Motor neuron (in vitro differentiated cells): ENCODE measurements around the gene TSPO. TPM values are rescaled to one million over a fixed set of nuclear protein-coding genes. Genes with fewer than 3 reads are reported as not detected.

ENCODE experiments used
- ATAC-seq, 8 experiments: fragments of 200-7000 bp; cut with Tn5 transposase; replicated peaks in 6 of 8; 2 replicates each; pipeline ENCODE4 v1.8.0; 2021; ENCODE audit warnings: mild to moderate bottlenecking in 8 of 8, moderate library complexity in 8 of 8
- H3K27ac ChIP-seq, 2 donors: fragments of 250-450 bp; sonication (Bioruptor Pico); 2 replicates each; pipeline ENCODE4 v1.9.0; 2021; ENCODE audit warnings: antibody characterized with exemption in 2 of 2, mild to moderate bottlenecking in 2 of 2, moderate library complexity in 1 of 2
- H3K4me1 ChIP-seq, 2 donors: fragments of 250-450 bp; sonication (Bioruptor Pico); replicated peaks in 1 of 2; 2 replicates each; pipeline ENCODE4 v1.6.1; 2021; ENCODE audit warnings: antibody characterized with exemption in 2 of 2, mild to moderate bottlenecking in 2 of 2, moderate library complexity in 1 of 2
- H3K4me3 ChIP-seq, 5 donors: fragments of 250-450 bp; sonication (Bioruptor Pico); 2 replicates each; pipeline ENCODE4 v1.9.0; 2021; ENCODE audit warnings: antibody characterized with exemption in 5 of 5, mild to moderate bottlenecking in 5 of 5, moderate library complexity in 4 of 5
- WGBS, 10 experiments: fragments of 450-650 bp; shearing (Covaris generic); methylation state at CpG; one replicate each; pipeline ENCODE4 v1.0.0; 2022; 5-methylcytosine and 5-hydroxymethylcytosine counted together
- in situ Hi-C, 9 experiments: fragments of 400-800 bp; cut with MboI; loops; one replicate each; pipeline ENCODE4 v1.15.0; 2021; ENCODE audit warnings: low sequenced_read_pairs in 9 of 9, low pct_unique_long_range_greater_than_20kb in 2 of 9; ENCODE audit not compliant: unreplicated experiment in 9 of 9
- total RNA-seq, 8 experiments: library from RNA; unstranded; fragments of 300-600 nt; gene quantifications; 2 replicates each; pipeline versions ENCODE4 v1.2.3 to v1.2.4, GENCODE V29; 2022

The TSPO gene
- total RNA-seq, 8 experiments from 2014 or later, result 1.00 to 336 (median 25.8) TPM

DNA sequence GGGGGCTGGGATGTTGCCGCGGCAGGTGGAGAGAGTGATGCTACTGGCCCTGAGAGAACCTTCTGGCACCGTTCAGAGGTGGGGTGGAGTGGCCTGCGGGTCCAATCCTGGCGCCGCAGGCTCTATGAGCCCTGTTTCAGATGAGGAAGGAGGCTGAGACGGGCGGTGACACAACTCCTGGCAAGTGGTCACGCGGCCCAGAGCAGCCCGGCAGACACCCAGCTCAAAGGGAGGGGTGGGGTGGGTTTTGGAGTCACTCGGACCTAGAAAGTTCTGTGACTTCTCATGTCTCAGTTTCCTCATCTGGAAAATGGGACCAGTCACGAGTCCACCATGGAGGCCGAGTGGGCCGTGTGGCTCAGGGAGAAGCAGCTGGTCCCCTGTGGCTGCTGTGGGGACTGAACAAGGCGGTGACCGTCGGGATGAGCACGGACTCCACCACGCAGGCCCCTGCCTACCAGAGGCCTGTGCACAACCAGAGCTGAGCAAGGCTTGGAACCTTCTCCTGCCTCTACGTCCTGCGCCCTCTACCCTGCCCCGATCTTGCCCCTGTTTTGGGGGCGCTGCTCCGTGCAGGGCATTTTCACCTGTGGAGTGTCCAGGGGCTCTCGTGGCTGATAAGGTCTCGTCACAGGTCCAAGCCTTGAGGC, 3.7 kb downstream of the TSPO start:
- peak in 2 of 8 experiments; percentile 2 to 3 for ATAC-seq
- no peak overlapping the region for H3K27ac ChIP-seq
- in situ Hi-C loops, result no loop called here
- WGBS, 10 experiments, result 42 to 100% (median 92%) methylated on average over 2 to 6 of the region's 27 CpGs; no CpG with 5 or more reads in 6 of the 10 experiments
- H3K4me3 ChIP-seq, result no peak overlapping the region
- H3K4me1 ChIP-seq, result peaks cover 3 to 10% of the 10 kb centered on the region in 2 donors

DNA sequence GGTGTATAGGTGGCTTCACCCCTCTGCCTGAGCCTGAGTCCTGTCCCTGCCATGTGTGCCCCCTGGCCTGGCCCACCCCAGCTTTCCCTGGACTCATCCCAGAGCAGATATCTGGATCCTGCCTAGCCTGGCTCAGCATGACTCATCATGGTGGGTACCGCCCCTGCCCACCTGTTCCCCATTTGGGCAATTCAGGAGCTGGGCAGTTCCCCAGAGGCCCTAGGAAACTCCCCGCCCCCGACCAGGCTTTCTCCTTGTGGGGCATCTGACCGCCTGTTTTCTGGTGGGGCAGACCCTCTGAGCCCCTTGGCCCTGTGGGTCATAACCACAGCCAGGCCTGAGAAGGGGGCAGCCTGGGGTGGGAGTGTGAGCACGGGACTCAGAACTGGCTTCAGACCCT, 4.4 kb downstream of the TSPO start:
- no peak overlapping the region for H3K4me3 ChIP-seq
- H3K4me1 ChIP-seq, result peaks cover 3 to 10% of the 10 kb centered on the region in 2 donors
- no peak for ATAC-seq
- in situ Hi-C loops, result no loop called here
- no peak overlapping the region for H3K27ac ChIP-seq
- 100% methylated on average over 2 of the region's 5 CpGs; no CpG with 5 or more reads in 9 of the 10 experiments for WGBS, 10 experiments

DNA sequence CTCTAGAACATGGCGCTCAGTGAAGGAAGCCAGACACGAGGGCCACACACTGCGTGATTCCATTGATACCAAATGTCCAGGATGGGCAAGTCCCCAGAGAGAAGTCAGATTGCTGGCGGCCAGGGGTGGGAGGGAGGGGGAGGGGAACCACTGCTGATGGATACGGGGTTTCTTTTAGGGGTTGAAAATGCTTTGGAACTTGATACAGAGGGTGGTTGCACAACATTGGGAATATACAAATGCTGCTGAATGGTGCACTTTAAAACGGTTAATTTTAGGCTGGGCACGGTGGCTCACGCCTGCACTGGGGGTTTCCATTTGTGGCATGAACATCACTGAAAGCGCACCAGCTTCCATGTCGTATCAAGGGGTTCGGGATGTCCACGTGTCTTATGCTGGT, 5.1 kb downstream of the TSPO start:
- Histone ChIP-seq H3K27ac (no peak overlapping the region), H3K4me3 (no peak overlapping the region), H3K4me1 (peaks cover 3 to 10% of the 10 kb centered on the region in 2 donors)
- ATAC-seq, result no peak
- WGBS, 10 experiments, result 60 to 100% (median 80%) methylated on average over 1 to 4 of the region's 12 CpGs; no CpG with 5 or more reads in 5 of the 10 experiments
- in situ Hi-C loops, result no loop called here

DNA sequence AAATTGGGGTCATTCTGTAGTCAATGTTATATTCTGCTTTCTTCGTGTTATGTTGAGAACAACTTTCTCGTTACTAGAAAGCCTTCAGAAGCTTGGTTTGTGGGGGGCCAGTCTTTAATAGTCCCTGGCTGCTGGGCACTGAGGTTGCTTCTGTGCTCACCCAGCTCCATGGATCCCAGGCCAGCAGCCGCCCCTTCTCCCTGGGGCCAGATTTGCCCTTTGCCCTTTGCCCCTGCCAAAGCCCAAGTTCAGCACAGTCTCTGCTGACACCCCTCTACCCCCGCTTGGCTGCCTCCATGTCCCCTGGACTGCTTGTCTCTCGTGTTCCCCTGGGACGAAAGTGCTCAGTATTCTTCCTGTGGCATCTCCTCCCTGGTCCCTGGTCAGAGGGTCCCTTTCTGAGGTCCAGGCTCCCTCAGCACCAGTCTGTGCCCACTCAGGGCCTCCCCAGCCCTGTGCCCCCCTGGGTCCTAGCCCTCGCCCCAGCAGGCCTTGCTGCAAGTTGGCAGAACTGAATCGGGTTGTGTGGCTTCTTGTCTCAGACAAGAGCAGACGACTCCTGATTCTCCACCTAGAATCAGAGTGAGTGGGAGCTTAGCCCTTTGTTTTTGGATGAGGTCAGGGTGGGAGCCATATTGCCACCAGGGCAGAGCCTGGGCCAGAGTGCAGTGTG, 6.7 kb downstream of the TSPO start:
- WGBS, 10 experiments, result 57 to 71% (median 60%) methylated on average over 1 to 3 of the region's 9 CpGs; no CpG with 5 or more reads in 5 of the 10 experiments
- H3K4me1 ChIP-seq, result peaks cover 3% of the 10 kb centered on the region in 2 donors
- no peak overlapping the region for H3K27ac ChIP-seq
- in situ Hi-C loops, result no loop called here
- no peak overlapping the region for H3K4me3 ChIP-seq
- ATAC-seq, result no peak

DNA sequence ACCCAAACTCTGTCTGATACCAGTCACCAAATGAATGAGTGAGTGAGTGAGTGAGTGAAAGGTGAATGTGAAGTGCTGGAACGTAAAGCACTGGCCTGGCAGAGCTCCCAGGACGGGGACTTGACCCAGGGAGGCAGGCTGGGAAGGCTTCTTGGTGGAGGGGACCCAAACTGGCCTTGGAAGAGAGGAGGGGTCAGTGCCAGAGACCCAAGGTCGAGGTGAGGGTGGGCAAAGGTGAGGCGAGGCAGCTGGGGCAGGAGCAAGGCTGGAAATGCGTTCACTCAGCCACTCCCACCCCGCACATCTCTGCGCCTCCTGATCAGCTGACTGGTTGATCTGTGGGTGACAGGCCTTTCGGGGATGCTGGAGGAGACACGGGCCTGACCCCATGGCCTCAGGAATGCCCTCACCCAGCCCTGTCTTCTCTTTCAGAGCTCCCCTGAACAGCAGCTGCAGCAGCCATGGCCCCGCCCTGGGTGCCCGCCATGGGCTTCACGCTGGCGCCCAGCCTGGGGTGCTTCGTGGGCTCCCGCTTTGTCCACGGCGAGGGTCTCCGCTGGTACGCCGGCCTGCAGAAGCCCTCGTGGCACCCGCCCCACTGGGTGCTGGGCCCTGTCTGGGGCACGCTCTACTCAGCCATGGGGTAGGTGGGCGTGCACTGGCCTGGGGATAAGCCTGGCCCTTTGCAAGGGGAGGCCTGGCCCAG, 7.6 kb downstream of the TSPO start:
- Histone ChIP-seq H3K27ac (no peak overlapping the region), H3K4me3 (no peak overlapping the region), H3K4me1 (peaks cover 3 to 5% of the 10 kb centered on the region in 2 donors)
- peak in 2 of 8 experiments; percentile 7 to 18 for ATAC-seq
- in situ Hi-C loops, result no loop called here
- WGBS, 10 experiments, result 70 to 100% (median 88%) methylated on average over 2 to 6 of the region's 24 CpGs; no CpG with 5 or more reads in 3 of the 10 experiments

DNA sequence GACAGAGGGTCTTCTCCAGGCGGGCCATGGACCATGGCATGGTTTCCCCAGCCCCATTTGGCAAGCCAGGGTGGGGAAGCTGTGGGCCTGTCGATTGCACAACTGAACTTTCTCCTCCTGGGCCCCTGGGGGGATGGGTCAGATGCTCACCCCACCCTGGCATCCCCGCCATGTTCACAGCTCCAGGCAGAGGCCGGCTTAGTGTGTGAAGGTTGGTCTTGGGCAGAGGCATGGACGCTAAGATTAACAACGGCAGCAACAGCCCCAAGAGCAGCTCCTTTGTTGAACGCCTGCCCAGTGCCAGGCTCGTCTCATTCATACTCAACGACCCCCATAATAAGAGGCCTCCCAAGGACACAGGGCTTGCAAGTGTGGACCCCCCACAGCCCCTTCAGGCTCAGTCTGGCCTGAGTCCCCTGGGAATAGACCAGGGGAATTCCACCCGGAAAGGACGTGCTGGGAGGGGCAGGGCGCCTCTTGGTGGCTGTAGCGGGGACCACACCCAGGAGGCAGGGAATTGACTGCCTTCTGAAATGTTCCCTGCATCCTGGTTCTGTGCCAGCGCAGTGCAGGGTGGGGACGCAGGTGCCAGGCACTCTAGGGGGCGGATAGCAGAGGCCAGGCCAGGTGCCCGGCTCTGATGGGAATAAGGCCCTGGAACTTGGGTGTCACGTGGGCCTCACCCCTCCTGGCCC, 8.3 kb downstream of the TSPO start:
- Histone ChIP-seq H3K27ac (no peak overlapping the region), H3K4me1 (peaks cover 3 to 5% of the 10 kb centered on the region in 2 donors), H3K4me3 (no peak overlapping the region)
- 50 to 100% (median 63%) methylated on average over 1 to 10 of the region's 18 CpGs; no CpG with 5 or more reads in 4 of the 10 experiments for WGBS, 10 experiments
- in situ Hi-C loops, result no loop called here
- peak; percentile 14 to 24 (median 18) for ATAC-seq

DNA sequence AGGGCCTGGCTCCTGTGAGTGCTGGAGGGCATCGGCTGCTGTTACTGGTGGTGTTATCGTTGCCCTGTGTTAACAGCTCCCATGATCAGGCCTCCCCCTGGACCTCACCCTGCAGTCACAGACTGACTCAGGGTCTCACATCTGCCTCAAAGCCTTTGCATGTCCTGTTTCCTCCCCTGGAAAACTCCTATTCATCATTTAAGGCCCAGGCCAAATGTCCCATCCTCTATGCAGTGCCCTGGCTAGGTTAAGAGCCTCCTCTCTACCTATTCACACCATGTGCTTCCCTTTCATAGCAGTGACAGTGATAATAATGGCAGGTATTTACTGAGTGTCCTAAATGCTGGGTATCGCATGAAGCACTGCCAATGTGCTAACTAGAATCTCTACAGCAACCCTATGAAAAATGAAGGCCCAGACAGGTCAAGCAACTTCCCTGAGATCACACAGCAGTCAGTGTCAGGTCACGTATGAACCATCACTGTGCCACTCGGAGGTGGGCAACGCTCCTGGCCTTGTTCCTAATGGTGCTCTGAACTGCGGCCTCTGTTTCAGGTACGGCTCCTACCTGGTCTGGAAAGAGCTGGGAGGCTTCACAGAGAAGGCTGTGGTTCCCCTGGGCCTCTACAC, 9.3 kb downstream of the TSPO start:
- ATAC-seq, result no peak
- H3K27ac ChIP-seq, result no peak overlapping the region
- 80 to 100% (median 100%) methylated on average over 1 to 4 of the region's 8 CpGs; no CpG with 5 or more reads in 2 of the 10 experiments for WGBS, 10 experiments
- no peak overlapping the region for H3K4me3 ChIP-seq
- in situ Hi-C loops, result no loop called here
- peaks cover 3 to 5% of the 10 kb centered on the region in 2 donors for H3K4me1 ChIP-seq

DNA sequence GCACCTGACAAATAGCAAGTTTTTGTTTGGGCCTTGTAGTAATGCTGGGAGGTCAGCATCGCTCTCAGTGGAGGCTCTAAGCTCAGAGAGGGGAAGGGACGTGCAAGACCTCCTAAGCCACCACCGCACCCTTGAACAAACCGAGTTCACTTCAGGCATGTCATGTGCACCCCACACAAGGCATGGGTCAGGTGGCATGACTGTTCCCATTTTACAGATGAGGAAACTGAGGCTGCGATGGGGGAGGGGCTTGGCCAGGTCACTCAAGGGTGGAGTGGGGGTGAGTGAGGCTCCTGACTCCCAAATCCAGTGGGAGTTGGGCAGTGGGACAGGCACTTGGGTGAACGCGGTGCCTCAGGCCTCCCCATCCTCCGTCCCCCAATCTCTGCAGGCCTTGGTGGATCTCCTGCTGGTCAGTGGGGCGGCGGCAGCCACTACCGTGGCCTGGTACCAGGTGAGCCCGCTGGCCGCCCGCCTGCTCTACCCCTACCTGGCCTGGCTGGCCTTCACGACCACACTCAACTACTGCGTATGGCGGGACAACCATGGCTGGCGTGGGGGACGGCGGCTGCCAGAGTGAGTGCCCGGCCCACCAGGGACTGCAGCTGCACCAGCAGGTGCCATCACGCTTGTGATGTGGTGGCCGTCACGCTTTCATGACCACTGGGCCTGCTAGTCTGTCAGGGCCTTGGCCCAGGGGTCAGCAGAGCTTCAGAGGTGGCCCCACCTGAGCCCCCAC, 11.2 kb downstream of the TSPO start:
- ATAC-seq, result no peak
- Histone ChIP-seq H3K27ac (no peak overlapping the region), H3K4me1 (peaks cover 3 to 5% of the 10 kb centered on the region in 2 donors), H3K4me3 (no peak overlapping the region)
- in situ Hi-C loops, result no loop called here
- WGBS, 10 experiments, result 60 to 96% (median 89%) methylated on average over 1 to 7 of the region's 24 CpGs; no CpG with 5 or more reads in 6 of the 10 experiments

DNA sequence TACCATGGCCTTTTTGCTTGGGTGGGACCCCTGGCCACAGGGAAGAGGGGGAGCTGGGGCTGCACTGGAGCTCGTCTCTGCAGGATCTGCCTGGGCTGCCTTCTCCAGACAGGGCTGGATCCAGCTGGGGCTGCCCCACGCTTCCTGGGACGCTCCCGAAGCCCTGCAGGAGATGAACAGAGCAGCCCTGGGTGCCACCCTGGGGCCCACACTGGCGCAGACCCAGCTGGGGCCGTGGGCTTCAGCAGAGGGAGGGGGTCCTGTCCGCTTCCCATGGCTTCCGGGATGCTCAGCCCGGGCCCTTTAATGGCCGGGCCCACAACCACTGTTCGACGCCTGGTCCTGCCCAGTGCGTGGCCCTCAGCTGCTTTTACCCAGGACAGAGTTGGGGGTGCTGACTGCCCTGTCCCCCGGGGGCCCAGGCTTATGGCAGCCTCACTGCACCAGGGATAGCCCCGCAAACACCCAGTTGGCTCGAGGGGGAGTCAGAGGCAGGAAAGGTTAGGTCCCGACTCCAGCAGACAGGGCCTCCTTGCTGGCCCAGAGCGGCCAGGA, 12.0 kb downstream of the TSPO start:
- no peak overlapping the region for H3K27ac ChIP-seq
- H3K4me3 ChIP-seq, result no peak overlapping the region
- in situ Hi-C loops, result no loop called here
- ATAC-seq, result peak in 3 of 8 experiments; percentile 6 to 14 (median 7)
- peaks cover 3 to 5% of the 10 kb centered on the region in 2 donors for H3K4me1 ChIP-seq
- WGBS, 10 experiments, result 60 to 80% methylated on average over 1 of the region's 18 CpGs; no CpG with 5 or more reads in 8 of the 10 experiments

DNA sequence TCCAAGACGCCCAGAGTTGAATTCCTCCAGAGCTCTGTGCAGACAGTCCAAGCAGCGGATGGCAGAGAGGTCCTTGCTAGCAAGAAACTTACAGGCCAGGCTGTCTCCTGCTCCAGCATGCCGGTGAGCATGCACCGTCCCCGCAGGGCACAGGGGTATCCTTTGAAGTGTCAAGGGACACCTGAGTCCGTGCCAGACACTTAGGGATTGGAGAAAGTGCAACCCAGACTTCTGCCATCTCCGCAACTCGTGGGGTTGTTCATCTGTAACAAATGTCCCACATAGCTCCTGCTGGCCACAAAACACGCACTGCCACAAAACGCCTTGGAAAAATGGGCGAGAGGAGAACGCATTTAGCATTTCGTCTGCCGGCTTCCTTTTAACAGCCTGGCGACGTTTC, 13.3 kb downstream of the TSPO start:
- 0 to 100% (median 53%) methylated on average over 1 to 12 of the region's 16 CpGs; no CpG with 5 or more reads in 3 of the 10 experiments for WGBS, 10 experiments
- ATAC-seq, result no peak
- peaks cover 1 to 3% of the 10 kb centered on the region in 2 donors for H3K4me1 ChIP-seq
- in situ Hi-C loops, result no loop called here
- no peak overlapping the region for H3K4me3 ChIP-seq
- no peak overlapping the region for H3K27ac ChIP-seq

DNA sequence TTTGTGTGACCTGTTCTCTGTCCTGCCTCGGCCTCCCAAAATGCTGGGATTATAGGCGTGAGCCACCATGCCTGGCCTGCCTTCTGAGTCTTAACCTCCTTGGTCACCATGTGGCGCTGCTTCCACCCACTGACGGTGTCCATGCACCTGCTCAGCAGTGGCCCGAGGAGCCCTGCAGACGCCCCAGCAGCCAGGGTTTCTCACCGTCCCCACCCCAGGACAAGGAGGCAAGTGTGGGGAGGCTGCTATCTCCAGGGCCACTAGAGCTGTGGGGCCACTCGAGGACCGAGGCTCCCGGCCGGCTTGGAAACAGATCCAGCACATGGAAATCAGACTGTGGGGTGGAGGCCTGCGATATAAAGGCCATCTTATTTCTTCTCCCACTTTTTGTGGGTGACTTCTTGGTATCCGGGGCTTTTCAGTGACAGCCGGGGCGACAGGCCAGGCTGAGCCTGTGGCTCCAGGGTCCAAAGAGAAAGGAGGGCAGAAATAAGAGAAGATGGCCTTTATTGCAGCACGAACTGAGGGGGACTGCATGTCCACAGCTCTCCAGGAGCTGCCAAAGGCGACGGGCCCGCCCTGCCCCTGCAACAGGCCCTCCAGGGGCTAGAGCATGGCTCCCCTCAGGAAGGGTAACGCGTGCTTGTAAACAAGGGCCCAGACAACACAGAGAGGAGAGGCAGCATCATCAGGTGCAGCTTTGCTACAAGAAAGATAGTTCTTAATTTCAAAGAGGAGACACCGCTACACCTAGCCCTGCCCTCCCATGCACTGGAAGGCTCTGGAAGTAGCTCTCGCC, 15.0 kb downstream of the TSPO start:
- Histone ChIP-seq H3K4me3 (no peak overlapping the region), H3K27ac (no peak overlapping the region), H3K4me1 (peaks cover 0 to 2% of the 10 kb centered on the region in 2 donors)
- WGBS, 10 experiments, result 60 to 100% (median 85%) methylated on average over 1 to 12 of the region's 23 CpGs; no CpG with 5 or more reads in 2 of the 10 experiments
- in situ Hi-C loops, result no loop called here
- ATAC-seq, result no peak
